ENCODE data around the gene BTG3. TPM values are rescaled to one million over a fixed set of nuclear protein-coding genes. Genes with fewer than 3 reads are reported as not detected.

Gene BTG3, protein sequence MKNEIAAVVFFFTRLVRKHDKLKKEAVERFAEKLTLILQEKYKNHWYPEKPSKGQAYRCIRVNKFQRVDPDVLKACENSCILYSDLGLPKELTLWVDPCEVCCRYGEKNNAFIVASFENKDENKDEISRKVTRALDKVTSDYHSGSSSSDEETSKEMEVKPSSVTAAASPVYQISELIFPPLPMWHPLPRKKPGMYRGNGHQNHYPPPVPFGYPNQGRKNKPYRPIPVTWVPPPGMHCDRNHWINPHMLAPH
- total RNA-seq, result 61.3 TPM
- long read RNA-seq, transcript BTG3-201 (6 exons, 1,485 nt), result minor isoform, 14 of 88 reads
- long read RNA-seq, transcript BTG3-202 (5 exons, 1,456 nt), result major isoform, 58 of 88 reads
- long read RNA-seq, partial matches to known transcripts, result 0 of 88 reads
- long read RNA-seq, other reads (novel, unspliced or antisense), result 15 of 88 reads

DNA sequence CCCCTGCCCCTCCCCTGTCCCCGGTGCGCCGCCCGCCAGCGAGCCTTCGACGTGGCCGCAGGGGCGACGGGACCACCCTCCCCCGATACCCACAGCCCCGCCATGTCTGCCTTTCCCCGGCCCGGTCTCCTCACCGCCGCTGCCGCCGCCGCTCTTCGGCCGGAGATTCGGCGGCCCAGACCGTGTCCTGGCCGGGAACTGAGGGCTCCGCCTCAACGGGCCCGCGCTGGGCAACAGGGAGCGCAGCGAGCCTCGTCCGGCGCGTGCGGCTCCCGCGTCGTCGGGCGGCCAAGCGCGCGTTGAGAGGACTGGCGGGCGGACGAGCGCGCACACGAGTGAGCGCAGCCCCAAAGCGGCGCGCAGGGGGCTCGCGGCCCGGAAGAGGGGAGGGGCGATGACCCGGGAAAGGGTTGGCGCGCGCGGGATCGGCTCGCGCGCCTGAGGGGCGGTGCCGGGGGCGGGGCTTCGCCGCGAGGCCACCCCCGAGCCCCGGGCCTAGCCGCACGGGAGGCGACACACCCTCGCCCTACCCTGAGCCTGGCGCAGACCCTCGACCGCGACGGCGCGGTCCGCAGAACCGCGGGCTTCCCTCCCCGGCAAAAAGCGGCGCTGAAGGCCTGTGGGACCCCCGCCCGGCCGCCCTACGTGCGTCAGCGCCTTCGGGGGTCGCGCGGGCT lies at the start of gene BTG3:
BTG3 (minus strand) TSS at position 337 of the 677 bp plus-strand sequence. CDS start 3,757 bp downstream, outside the sequence.
- peak; percentile 94 for ATAC-seq
- no peaks in the 10 kb centered on the region for H3K27me3 ChIP-seq
- H3K4me1 ChIP-seq, result peaks cover 14% of the 10 kb centered on the region
- H3K9me3 ChIP-seq, result no peaks in the 10 kb centered on the region
- intact Hi-C loops (cut with DNase I), result no loop called here
- peak within 1 kb of the TSS; percentile 79 for H3K4me3 ChIP-seq
- H3K36me3 ChIP-seq, result peaks cover 10% of the 10 kb centered on the region
- no peak for TF ChIP-seq CTCF (IDR thresholded peaks at IDR 0.05)
- H3K27ac ChIP-seq, result peak within 1 kb of the TSS; percentile 91
- peak; percentile 94 for DNase-seq

- Histone ChIP-seq H3K36me3 (no peaks in the 10 kb centered on the region), H3K27me3 (no peaks in the 10 kb centered on the region), H3K27ac (peak overlapping the region; percentile 20), H3K9me3 (no peaks in the 10 kb centered on the region), H3K4me3 (no peak overlapping the region), H3K4me1 (no peaks in the 10 kb centered on the region)
- DNase-seq (no peak), ATAC-seq (peak; percentile 77)
- no peak for TF ChIP-seq CTCF (IDR thresholded peaks at IDR 0.05)
- intact Hi-C loops (cut with DNase I), result no loop called here
These were observed 48.2 kb upstream of the BTG3 start for GRCh38 chr21:17660862-17661261.

DNA sequence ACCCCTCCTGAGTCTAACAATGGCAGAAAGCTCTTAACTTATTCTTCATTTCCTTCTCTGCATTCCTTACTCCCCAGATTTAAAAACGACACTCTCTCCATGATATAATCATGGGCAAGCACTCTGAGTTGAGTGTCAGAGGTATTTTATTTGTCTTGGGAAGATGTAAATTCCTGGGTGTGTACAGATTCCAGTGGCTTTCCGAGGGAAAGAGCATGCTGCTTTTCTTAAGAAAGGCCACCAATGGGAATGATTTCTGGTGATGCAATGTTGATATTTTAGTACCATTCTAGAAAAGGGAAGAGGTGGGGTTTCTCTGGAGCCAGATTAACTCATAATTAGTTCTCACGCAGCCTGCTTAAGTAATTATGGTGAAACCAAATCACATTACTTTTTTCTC lies 47.8 kb upstream of the BTG3 start:
- DNase-seq, result no peak
- ATAC-seq, result peak; percentile 88

DNA sequence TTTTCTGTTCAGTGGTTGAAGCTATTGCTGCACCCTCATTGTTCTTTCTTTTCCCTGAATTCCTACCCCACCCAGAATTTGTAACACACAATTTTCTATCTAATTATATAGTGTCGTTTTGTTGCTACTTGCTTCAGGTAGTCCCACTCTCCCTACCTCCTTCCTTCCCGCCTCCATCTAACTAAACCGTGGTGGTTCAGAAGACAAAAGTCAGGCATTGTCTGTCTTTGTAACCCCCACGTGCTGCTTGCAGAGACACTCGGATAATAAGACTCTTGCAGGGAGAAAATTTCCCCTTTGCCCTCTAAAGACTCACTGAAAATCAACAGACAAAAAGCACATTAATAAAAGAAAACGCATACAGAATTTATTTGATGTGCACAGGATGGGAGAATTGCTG lies 46.2 kb upstream of the BTG3 start:
- no peak overlapping the region for H3K4me3 ChIP-seq
- H3K4me1 ChIP-seq, result no peaks in the 10 kb centered on the region
- no peaks in the 10 kb centered on the region for H3K36me3 ChIP-seq
- intact Hi-C loops (cut with DNase I), result no loop called here
- TF ChIP-seq CTCF (IDR thresholded peaks at IDR 0.05), result no peak
- H3K27me3 ChIP-seq, result no peaks in the 10 kb centered on the region
- H3K9me3 ChIP-seq, result no peaks in the 10 kb centered on the region
- no peak for ATAC-seq
- H3K27ac ChIP-seq, result no peak overlapping the region
- DNase-seq, result no peak

More for the DNA sequence above, 47.8 kb upstream of the BTG3 start:
- H3K4me3 ChIP-seq, result no peak overlapping the region
- peak overlapping the region; percentile 63 for H3K27ac ChIP-seq
- intact Hi-C loops (cut with DNase I), result no loop called here
- TF ChIP-seq CTCF (IDR thresholded peaks at IDR 0.05), result no peak
- H3K27me3 ChIP-seq, result no peaks in the 10 kb centered on the region
- no peaks in the 10 kb centered on the region for H3K4me1 ChIP-seq
- no peaks in the 10 kb centered on the region for H3K9me3 ChIP-seq
- no peaks in the 10 kb centered on the region for H3K36me3 ChIP-seq

GRCh38 chr21:17651526-17651925 lies 38.8 kb upstream of the BTG3 start:
- ATAC-seq, result no peak
- Histone ChIP-seq H3K4me3 (no peak overlapping the region), H3K36me3 (no peaks in the 10 kb centered on the region), H3K27me3 (no peaks in the 10 kb centered on the region), H3K4me1 (no peaks in the 10 kb centered on the region), H3K9me3 (no peaks in the 10 kb centered on the region), H3K27ac (no peak overlapping the region)
- DNase-seq, result no peak
- TF ChIP-seq CTCF (IDR thresholded peaks at IDR 0.05), result no peak
- intact Hi-C loops (cut with DNase I), result no loop called here
